Activated T-cell treated with anti-CD3 and anti-CD28 coated beads, Interleukin-2, amount 50 U/mL, for 1 hour (primary cell): Measurements from ENCODE around the gene TBC1D2.
A peak's percentile ranks its signal among the peaks of the same experiment; 100 is the strongest.

Experiments used
- DNase-seq: peaks from one replicate; pipeline ENCODE4 v3.0.0-alpha.2; 2020

Gene TBC1D2

DNA sequence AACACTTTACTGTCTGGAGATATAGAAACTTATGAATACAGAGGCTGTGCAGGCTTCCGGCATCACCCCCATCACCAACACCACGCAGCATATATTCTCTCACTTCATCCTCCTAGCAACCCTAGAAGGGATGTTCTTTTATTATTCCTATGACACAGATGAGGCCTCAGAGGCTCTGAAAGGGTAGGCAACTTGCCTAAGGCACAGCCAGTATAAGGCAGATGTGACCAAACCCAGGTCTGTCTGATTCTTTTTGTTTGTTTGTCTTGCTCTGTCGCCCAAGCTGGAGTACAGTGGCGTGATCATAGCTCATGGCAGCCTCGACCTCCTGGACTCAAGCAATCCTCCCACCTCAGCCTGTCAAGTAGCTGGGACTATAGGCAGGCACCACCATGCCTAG, 40.2 kb downstream of the TBC1D2 start:
- no peak for DNase-seq

- no peak for DNase-seq
Observed at GRCh38 chr9:98214811-98215210, 40.6 kb downstream of the TBC1D2 start.

DNA sequence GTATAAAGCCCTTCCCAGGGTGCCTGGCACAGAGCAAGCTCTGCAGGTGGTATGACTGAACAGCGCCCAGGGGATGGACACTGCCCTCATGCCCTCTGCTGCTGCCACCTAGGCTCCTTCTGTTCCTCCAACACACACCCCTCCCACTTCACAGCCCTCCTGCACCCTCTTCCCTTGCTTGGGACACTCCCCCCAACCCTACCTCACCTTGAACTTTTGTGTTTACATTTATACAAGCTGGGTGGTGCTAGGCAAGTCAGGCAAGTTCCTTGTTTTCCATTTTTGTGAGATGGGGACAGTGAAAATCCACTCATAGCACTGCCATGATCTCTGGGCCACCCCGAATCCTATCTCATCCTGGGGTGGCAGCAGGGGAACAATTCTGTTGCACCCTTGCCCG, 44.2 kb downstream of the TBC1D2 start:
- DNase-seq: no peak

DNA sequence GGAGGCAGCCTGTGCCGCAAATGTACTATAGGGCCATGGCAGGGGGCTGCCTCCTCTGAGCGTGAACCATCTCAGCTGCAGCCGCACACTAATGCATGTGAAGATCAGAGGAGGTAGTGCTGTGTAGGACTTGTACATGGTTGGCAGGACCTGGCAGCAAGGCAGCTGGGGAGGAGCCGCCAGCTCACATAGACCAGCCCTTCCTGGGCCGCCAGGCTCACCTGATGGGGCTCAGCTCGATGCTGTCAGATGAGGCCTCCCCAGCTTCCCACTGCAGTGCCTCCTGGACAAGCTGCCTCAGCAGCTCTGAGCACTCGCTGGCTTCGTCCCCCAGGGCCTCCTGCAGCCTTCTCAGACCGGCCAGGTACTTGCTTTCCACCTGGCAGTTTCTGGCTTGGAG, 45.0 kb downstream of the TBC1D2 start:
- no peak for DNase-seq

DNA sequence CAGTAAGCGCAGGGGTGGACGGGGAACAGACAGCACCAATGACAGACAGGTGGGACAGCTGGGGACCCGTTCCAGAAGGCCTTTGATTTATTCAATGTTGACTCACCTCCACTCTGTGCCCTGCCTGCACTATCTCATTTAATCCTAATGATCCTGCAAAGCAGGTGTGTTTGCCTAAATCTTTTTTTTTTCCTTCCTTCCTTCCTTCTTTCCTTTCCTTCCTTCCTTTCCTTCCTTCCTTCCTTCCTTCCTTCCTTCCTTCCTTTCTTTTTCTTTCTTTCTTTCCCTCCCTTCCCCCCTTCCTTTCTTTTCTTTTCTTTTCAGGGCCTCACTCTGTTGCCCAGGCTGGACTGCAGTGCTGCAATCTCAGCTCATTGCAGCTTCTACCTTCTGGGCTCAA, 45.9 kb downstream of the TBC1D2 start:
- DNase-seq: no peak

GRCh38 chr9:98208635-98209034, 46.8 kb downstream of the TBC1D2 start:
- no peak for DNase-seq

- no peak for DNase-seq
Observed at GRCh38 chr9:98207606-98208005, 47.8 kb downstream of the TBC1D2 start.

DNA sequence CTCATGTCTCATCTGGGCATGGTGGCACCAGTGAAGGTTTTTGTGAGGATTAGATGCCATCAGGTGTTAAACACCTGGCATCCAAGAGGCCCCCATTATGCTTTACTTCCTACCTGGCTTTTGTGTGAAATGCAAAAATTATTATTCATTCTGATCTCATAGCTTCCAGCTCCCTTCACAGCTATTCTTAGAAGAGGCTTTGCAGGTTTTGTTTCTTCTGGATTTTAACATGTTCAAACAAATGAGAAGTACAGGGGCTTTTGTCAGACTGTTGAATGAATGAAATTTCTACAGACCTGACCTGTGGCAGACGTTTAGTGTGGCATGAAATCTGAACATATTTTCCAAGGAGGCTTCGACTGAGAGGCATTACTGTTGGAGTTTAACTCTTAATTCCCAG, 48.7 kb downstream of the TBC1D2 start:
- DNase-seq: no peak

DNA sequence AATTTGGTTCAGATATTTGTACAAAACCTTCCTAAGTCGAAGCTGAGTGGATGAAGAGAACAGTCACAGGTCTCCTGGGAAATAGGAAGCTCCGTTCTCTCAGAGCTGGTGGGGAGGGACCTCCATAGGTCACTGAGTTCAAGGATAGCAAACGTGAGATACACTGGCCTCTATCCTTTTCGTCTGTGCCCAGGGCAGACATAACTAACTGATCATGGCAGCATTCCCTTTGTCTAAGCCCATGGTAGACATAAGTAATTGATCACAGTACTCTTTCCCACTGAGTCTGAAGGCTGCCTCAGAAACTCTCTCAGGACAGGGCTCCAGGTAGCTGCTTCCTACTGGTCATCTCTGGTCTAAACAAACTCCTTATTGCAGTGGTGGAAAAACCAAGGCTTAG, 50.8 kb downstream of the TBC1D2 start:
- DNase-seq: no peak

- no peak for DNase-seq
Observed at GRCh38 chr9:98203153-98203552, 52.3 kb downstream of the TBC1D2 start.

GRCh38 chr9:98202252-98202651, 53.2 kb downstream of the TBC1D2 start:
- no peak for DNase-seq

GRCh38 chr9:98201749-98202148, 53.7 kb downstream of the TBC1D2 start:
- DNase-seq: no peak

GRCh38 chr9:98201102-98201501, 54.3 kb downstream of the TBC1D2 start:
- DNase-seq: no peak

DNA sequence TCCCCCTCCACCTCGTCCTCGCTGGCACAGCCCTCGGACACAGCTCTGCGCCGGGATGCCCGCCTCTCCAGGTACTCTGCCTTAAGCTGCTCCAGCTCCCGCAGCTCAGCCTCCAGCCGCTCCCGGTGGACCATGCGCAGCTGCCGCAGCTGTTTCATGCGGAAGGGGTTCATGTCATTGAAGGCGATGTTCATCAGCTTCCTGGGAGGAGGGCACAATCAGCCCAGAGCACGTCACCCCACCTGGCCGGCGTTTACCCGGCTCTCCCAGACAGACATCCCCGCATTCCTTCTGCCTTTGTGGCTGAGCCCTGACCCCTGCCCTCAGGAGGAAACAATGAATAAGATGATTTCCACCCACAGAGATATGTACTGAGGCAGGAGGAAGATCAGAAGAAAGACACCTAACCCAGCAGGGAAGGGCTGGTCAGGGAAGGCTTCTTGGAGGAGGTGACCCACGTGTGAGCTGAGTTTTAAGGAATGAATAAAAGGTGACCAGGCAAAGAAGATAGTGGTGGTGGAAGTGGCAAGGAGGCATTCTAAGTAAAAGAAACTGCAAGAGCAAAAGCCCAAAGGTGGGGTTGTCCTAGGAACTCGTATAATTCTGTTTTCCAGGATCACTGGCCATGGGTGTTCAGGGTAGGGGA, 55.9 kb downstream of the TBC1D2 start:
- DNase-seq: no peak

- DNase-seq: no peak
Observed at GRCh38 chr9:98195671-98196070, 59.8 kb downstream of the TBC1D2 start.

DNA sequence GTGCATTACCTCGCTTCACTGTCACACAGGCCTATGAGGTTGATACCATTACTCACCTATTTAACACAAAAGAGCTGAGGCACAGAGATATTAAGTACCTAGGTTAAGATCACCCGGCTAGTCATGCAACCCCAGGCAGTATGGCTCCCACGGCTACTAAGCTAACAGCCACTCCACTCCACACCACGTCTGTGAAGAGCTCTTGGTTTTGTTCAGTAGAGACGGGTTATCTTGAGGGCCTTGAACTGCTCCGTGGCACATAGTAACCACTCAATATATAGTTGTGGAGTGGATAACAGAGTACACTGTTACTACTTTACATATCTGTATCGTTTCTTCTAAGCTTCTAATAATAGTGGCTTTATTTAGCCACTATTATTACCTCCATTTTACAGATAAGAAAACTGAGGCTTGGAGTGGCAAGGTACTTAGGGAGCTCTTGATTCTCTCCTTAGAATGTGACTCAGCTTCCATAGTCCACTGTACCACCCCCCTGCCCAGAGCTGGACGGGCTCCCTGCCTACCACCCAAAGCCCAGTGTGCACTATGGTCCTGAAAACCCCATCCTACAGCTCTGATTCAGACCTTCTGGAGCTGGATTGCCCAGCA, 62.0 kb downstream of the TBC1D2 start:
- no peak for DNase-seq

DNA sequence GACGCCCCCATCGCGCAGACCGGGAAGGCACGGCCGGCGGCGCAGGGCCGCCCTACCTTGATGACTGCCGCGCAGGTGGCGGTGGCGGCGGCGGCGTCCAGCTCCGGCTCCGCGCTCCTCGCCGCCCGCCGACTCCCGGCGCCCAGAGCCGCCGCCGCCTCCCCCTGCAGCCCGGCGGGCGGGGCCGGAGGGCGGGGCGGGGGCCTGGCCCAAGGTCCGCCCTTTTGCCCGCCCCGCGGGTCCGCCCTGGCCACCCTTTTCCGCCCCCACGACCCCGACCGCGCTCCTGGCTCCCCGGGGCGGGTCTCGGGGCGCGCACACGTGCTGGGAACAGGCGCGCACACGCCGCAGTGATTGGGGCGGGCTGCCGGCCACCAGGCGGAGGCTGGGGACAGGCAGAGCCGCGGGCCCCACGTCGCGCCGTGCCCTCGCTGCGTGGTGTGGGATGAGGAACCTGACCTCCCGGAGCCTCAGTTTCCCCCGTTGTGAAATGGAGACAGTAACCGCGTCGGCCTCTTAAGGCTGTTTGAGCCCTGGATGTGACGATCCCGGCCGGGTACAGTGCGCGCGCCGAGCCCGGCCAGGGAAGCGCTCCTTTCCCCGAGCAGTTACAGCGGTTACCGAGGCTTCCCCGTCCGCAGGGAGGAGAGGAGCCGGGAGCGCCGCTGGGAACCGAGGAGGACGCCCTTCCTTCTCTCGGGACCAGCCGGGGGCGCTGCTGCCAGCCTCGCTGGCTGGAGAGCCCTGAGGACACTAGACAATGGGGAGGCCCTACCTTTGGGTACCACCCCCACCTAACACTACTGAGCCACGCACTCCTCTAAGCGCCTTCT, 62.7 kb downstream of the TBC1D2 start, which contains the start of gene CORO2A:
TSS of gene CORO2A (minus strand) at position 135 of the 833 bp plus-strand sequence. CDS start 34,977 bp downstream, outside the sequence.
- DNase-seq: peak; percentile 75

DNA sequence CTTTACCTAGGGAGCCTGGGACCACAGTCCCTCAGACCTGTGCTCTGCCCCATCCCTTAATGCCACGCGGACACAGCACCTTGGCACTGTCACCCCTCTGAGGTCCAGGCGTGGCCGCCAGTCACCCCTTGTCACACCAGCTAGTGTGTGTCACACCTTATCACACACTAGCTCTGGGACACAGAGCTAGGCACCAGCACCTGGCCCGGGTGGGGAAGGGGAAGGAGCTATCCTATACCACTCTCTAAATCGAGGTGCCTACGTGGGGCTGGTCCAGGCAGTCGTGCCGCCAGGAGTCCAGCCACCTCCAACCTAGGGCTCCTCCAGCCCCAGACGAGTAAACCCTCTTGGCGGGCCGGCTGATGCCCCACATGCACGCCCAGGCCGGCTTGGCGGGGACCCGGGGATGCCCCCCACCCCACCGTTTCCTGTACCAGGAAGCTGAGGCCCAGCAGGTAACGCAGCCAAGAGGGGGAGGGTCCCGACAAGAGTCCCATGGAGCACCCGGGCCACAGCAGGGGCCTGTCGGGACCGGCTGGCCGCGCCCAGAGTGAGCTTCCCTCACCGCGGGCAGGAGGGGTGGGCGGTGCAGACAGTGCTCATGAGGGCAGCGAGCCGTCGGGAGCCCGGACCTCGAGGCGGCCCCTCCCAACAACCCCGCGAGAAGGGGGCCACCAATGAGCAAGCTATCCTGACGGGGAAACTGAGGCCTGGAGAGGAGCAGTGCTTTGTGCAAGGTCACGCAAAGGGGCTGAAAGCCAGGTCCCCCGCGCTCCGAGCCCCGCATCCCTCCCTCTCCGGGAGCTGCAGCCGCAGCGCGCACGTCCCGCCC, 63.6 kb downstream of the TBC1D2 start:
- DNase-seq: peak; percentile 51

- no peak for DNase-seq
Observed at GRCh38 chr9:98191181-98191608, 64.3 kb downstream of the TBC1D2 start.

DNA sequence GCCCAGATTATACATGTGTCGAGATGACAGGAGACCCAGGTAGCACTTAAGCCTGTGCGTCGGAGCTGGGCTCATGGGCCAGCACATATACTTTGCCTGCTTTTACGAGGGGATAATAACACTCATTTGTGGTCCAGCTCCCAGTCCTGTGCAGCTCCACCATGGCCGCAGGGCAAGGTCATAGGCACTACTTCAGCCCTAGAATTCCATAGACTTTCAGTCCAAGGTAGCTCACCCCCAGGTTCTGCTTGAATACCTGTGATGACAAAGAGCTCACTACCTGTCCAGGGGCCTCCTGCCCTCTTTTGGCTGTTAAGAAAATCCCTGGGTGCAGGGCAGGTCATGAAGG, 64.7 kb downstream of the TBC1D2 start:
- no peak for DNase-seq

DNA sequence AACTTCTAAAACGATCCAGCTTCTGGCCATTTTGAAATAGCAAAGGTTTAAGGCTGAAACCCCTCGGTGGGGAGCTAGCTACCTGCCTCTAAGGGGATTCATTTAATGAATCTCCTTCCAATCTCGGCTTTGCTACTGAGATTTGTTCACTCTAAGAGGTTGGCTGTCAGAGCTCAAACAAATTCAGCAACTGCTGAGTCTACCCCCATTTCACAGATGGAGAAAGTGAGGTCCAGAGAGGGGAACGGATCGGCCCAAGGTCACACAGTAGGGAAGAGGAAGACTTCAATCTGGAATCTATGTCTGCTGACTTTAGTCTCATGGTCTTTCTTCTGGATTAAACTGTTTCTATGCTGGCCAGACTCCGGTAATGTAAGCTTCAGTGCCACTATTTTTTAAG, 66.0 kb downstream of the TBC1D2 start:
- no peak for DNase-seq

DNA sequence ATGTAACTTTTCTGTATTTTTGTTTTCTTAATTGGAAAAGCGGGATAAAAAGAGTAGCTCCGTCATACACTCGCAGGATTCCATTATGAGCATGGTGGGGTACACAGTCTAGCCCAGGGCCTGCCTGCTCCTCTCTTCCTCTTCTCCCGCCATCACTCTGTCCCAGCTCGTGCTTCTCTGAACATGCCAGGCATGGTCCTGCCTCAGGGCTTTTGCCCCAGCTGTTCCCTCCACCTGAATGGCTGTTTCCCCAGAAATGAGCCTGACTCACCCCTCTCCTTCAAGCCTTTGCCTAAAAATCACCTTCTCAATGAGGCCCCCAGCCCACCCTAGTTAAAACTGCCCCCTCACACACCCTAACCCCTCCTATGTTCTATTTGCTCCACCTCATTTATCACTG, 67.5 kb downstream of the TBC1D2 start:
- no peak for DNase-seq

DNA sequence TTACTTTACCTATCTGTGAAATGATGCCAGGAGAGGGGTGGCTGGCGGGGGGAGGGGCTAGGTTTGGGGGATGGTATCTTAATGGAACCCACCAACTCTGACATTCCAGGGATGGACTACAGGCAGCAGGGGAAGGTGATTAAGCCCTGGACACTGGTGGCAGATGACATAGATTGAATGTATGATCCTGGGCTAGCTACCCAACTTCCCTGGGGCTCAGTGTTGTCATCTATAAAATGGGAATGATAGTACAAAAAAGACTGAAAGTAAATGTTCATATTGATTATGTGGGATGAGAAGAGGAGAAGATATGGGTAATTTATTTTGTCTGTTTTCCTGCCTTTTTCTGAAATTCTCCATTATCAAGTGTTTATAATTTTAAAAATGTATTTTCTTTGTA, 69.2 kb downstream of the TBC1D2 start:
- no peak for DNase-seq
